SK-N-SH (cell line): ENCODE measurements around the gene PUSL1.

Source experiments
- CTCF ChIP-seq: fragments of 200-600 bp; sonication (generic); IDR thresholded peaks from 2 replicates; pipeline ENCODE4 v1.6.1; 2017; ENCODE audit warnings: antibody characterized with exemption, mild to moderate bottlenecking, moderate library complexity
- POLR2AphosphoS5 ChIP-seq: IDR thresholded peaks from 2 replicates; pipeline ENCODE4 v1.6.1; 2012; ENCODE audit warnings: low read depth, low read length
- RAD21 ChIP-seq: IDR thresholded peaks from 2 replicates; pipeline ENCODE4 v1.6.1; 2012; ENCODE audit warnings: mild to moderate bottlenecking, low read length
- RFX5 ChIP-seq: IDR thresholded peaks from 2 replicates; pipeline ENCODE4 v1.6.1; 2012; ENCODE audit warnings: mild to moderate bottlenecking, improper control_type of control experiment, low read length
- TCF12 ChIP-seq: IDR thresholded peaks from 2 replicates; pipeline ENCODE4 v1.4.0; 2012
- TF ChIP-seq, protein P1 (sequence below): IDR thresholded peaks from 2 replicates; pipeline ENCODE4 v1.6.1; 2012; ENCODE audit warnings: mild to moderate bottlenecking, low read depth, low read length, moderate library complexity
- TF ChIP-seq, protein P2 (sequence below): fragments of 150-350 bp; IDR thresholded peaks from 2 replicates; pipeline ENCODE4 v1.6.1; 2017; ENCODE audit warnings: antibody characterized with exemption, low read length, low read depth, borderline replicate concordance

DNA sequence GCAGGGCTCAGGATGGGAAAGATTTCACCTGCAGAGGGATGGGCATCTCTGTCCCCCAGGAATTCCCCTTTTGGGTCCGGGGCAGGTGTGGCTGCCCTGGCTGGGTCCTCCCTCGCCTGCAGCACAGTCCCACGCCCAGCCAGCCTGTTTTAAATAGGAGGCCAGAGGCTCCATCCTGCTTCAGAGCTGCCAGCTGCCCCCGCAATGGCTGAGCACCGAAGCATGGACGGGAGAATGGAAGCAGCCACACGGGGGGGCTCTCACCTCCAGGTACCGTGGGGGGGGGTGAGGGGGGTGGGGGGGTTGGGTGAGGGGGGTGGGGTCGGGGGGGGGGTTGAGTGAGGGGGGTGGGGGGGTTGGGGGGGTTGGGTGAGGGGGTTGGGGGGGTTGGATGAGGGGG is 24.6 kb upstream of the PUSL1 start:
- TF ChIP-seq POLR2AphosphoS5 (no peak), CTCF (no peak), TCF12 (no peak), RAD21 (no peak), RFX5 (no peak)
- TF ChIP-seq, protein P1, sequence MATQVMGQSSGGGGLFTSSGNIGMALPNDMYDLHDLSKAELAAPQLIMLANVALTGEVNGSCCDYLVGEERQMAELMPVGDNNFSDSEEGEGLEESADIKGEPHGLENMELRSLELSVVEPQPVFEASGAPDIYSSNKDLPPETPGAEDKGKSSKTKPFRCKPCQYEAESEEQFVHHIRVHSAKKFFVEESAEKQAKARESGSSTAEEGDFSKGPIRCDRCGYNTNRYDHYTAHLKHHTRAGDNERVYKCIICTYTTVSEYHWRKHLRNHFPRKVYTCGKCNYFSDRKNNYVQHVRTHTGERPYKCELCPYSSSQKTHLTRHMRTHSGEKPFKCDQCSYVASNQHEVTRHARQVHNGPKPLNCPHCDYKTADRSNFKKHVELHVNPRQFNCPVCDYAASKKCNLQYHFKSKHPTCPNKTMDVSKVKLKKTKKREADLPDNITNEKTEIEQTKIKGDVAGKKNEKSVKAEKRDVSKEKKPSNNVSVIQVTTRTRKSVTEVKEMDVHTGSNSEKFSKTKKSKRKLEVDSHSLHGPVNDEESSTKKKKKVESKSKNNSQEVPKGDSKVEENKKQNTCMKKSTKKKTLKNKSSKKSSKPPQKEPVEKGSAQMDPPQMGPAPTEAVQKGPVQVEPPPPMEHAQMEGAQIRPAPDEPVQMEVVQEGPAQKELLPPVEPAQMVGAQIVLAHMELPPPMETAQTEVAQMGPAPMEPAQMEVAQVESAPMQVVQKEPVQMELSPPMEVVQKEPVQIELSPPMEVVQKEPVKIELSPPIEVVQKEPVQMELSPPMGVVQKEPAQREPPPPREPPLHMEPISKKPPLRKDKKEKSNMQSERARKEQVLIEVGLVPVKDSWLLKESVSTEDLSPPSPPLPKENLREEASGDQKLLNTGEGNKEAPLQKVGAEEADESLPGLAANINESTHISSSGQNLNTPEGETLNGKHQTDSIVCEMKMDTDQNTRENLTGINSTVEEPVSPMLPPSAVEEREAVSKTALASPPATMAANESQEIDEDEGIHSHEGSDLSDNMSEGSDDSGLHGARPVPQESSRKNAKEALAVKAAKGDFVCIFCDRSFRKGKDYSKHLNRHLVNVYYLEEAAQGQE: no peak
- TF ChIP-seq, protein P2, sequence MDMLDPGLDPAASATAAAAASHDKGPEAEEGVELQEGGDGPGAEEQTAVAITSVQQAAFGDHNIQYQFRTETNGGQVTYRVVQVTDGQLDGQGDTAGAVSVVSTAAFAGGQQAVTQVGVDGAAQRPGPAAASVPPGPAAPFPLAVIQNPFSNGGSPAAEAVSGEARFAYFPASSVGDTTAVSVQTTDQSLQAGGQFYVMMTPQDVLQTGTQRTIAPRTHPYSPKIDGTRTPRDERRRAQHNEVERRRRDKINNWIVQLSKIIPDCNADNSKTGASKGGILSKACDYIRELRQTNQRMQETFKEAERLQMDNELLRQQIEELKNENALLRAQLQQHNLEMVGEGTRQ: no peak
